GM21723 (cell line): Measurements from ENCODE around the gene CBLIF.
"Not testable (repeated sequence)": the region's sequence is repeated elsewhere in the genome, so short reads cannot be mapped to it uniquely, and the experiment has no call there.

ENCODE experiments used
- ATAC-seq: cut with Tn5 transposase; IDR thresholded peaks from one replicate; pipeline ENCODE4 v1.9.1; 2021; ENCODE audit warnings: mild to moderate bottlenecking, moderate library complexity; ENCODE audit not compliant: unreplicated experiment

The CBLIF gene

DNA sequence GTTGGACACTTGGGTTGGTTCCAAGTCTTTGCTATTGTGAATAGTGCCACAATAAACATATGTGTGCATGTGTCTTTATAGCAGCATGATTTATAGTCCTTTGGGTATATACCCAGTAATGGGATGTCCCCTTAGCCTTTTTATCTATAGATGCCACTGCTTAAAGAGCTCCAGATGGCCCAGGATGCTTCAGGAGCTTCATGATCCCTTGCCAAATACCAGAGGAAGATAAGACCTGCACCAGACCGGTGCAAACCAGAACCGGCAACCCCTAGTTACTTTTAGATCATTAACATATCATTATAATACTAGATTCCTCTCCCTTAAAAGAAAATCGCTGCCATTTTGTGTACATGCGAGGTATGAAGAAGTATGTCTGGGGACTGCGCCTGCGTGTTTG is 3.1 kb upstream of the CBLIF start:
- ATAC-seq, result not testable (repeated sequence)

- ATAC-seq, result no peak
Measured at GRCh38 chr11:59847626-59848025, 2.3 kb upstream of the CBLIF start.

DNA sequence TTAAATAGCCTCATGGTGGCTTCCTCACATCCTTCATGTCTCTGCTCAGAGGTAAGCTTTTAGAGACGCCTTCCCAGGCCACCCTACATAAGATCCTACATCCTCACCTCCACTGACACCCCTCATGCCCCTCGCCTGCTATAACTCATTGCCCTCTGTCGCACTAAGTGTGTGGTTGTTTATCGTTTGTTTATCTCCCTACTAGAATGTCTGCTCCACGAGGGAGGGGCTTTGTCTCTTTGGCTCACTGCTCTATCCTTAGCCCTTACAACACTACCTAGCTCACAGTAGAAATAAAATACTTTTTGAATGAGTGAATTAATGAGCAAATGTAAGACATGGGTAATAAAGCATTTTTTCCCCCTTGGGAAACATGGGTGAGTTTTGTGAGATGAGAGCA is 1.3 kb upstream of the CBLIF start:
- ATAC-seq, result no peak

DNA sequence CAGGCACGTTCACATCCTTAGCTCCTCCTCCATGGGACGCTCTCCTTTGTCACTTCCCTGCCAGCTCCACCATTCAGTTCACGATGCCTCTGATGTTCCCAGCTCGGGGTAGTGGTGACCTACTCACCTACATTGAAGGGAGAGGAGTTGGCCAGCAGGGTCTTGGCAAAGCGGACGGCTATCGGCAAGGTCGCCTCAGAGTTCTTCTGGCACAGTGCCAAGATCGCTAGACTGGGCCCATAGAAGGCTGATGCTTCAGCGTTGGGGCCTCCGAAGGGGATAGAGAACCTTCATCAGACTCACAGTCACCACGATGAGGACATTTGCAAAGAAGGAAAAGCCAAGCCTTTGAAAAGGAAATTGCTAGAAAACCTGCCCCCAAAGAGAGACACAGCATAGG is 3.0 kb downstream of the CBLIF start:
- no peak for ATAC-seq

- no peak for ATAC-seq
Measured at GRCh38 chr11:59841514-59841913, 3.8 kb downstream of the CBLIF start.

DNA sequence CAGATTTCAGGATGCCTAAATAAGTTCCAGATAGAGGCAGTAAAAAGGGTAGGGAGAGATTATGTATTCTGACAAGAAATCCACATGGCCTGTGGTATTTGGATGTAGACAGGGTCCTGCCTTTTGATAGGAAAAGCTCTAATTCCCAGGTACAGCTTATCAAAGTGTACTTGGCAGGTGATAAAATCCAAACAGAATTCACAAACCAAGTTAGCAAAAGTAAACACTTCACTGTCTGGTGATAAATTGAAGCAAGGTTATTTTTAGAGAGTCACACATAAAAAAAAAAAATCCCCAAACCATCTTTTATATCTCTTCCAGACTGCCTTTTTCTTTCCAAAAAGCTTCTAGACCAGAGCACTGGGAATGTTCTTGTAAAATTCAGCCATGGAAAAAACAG is 5.7 kb downstream of the CBLIF start:
- no peak for ATAC-seq

DNA sequence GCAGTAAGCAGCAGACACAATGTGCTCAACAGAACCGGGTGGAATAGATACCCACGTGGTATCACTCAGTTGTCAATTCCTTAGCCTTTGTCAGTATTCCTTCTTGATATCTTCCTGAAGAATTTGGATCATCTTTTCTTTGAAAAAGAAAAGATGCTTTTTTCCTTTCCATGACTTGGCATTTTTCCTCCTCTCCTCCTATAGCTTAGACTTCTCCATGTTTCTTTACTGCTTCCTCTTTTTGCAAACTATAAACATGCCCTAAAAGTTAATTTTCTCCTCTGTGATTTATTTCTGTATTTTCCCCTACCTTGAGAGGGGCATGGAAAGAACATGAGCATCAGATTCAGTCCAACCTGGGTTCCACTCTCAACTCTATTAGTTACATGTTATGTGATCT is 11.7 kb downstream of the CBLIF start:
- ATAC-seq, result no peak

- no peak for ATAC-seq
Measured at GRCh38 chr11:59829358-59829757, 15.9 kb downstream of the CBLIF start.

DNA sequence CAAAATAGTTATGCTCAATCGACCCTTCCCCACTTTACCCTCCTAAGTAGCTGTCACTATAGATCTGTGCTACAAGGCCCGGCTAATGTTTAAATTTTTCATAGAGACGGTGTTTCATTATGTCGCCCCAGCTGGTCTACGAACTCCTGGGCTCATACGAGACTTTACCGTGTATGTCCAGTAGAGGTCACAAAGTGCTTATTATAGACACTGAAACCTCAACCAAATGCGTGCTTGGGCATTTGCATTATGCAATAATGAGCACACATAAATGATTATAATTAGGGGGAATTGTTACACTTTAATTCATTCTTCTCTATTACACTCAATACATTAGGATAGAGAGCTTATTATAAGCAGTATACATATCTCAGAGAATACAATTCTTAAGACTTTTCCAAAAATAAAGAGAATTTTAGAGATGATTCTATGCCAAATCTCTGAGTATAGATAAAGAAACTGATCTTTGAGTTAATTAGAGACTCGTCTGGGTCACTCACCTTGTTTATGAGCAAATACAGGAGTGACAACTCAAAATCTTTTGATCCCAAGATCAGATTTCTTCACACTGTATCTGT is 22.2 kb downstream of the CBLIF start:
- ATAC-seq, result peak; percentile 81

DNA sequence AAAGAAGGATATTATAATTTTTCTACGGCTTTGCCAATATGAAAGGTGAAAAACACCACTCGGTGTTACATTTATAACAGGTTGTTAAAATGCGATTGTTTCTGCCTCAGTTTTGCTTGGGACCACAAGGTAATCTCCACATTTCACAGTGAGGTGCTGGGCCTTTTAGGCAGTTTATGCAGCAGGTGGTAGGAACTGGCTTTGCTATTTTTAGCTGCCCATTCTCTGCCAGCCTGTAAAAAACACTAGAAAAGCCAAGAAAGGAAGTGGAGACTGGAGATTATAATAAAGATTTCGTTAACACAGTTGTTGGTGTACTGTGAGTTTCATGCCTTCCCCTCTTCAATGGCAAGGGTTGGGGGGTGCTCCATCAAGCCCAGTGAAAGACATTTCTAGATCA is 26.7 kb downstream of the CBLIF start:
- ATAC-seq, result peak; percentile 34

DNA sequence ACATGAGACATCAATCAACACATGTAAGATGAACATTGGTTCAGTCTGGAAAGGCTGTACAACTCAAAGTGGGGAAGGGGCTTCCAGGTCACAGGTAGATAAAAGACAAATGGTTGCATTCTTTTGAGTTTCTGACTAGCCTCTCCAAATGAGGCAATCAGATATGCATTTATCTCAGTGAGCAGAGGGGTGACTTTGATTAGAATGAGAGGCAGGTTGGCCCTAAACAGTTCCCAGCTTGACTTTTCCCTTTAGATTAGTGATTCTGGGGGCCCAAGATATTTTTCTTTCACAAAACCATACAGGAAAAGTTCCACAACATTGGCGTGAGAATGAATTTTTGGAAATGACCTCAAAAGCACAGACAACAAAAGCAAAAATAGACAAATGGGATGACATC is 28.9 kb downstream of the CBLIF start:
- ATAC-seq, result not testable (repeated sequence)

GRCh38 chr11:59815754-59816153 is 29.5 kb downstream of the CBLIF start:
- no peak for ATAC-seq

- no peak for ATAC-seq
Measured at GRCh38 chr11:59814021-59814420, 31.3 kb downstream of the CBLIF start.

- no peak for ATAC-seq
Measured at GRCh38 chr11:59813364-59813763, 31.9 kb downstream of the CBLIF start.

- ATAC-seq, result no peak
Measured at GRCh38 chr11:59812220-59812619, 33.1 kb downstream of the CBLIF start.

DNA sequence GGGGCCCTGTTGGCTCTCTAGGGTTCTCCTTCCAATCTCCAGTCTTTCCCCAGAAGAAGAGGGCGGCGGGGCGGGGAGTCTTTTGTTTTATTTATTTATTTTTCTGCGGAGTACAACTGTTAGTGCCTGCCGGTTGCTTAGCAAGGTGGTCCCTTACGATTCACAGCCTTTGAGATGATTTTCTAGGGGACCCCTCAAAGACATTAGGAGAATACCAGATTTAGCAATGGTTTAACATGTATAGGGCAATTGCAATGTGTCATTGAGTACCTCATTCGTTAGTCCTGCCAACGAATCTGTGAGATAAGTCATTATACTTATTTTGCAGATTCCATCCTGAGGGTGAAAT is 34.4 kb downstream of the CBLIF start:
- no peak for ATAC-seq

DNA sequence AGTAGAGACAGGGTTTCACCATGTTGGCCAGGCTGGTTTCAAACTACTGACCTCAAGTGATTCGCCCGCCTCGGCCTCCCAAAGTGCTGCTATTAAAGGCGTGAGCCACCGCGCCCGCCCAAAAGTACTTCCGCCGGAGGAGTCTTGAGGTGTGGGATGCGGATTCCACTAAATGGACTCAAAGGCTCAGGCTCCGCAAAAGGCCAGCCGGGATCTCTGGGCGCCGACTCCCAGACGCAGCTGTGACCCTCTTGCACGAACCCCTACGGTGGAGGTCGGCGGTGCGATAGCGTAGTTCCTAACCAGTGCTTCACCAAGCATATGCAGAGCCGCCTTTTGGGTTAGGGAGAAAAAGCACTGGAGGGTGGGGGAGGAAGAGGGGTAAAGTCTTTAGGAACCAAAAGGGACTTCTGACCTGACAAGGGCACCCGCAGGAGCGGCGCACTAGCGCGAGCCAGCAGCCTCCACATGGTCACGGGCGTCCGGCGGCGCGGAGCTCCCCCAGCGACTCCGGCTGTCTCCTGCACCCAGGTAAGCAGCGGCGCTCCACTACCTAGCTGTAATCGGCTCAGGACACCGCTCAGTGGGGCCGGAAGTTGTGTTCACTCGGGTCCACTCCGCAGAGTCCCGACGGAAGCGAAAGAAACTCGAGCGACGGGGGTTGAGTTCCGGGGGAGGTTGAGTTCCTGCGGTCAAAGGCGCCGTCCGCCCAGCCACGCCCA is 34.9 kb downstream of the CBLIF start, which contains the start of gene MRPL16:
TSS of gene MRPL16 (minus strand) at position 590 of the 722 bp plus-strand sequence. CDS start at position 470, 120 bp downstream.
- ATAC-seq, result peak; percentile 98

GRCh38 chr11:59807047-59807610 is 38.2 kb downstream of the CBLIF start:
- no peak for ATAC-seq

DNA sequence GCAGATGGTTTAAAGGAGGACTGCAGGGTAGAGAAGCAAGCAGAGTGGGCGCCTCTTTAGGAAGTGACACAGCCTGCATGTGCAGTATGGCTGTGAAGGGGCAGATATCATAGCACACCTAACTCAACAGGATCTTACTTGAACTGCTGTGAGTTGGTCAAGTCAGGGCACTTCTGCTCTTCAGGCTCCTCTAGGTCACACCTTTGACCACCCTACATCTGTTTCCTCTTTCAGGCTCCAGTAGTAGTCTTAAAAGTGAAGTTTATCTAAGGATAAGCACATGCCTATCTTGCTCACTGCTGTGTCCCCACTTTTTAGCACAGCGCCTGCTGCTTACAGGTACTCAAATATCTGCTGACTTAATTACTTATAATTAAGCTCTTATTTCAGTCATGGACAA is 41.2 kb downstream of the CBLIF start:
- no peak for ATAC-seq

DNA sequence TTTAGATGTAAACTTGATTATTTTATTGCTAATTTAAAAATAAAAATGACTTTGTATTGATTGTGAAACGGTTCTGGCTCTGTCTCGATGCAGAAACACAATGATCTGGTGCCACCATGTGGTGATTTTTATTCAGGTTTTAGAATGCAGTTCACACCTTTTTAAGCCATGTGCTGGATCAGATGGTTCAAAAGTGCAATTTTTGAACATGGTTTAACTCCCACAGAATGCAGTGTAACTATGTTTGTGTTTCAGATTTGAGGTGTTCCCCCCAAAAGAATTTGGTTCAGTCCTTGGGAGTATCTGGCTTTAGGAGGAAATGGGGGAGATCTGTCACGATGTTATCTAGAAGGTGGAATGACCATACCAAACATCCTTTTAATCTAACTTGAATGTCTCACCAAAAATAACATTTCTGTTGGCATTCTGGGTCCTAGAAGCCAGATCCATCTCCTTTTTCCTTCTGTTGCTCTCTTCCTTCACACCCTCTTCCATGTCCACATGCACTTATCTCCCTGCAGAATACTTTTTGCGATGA is 42.6 kb downstream of the CBLIF start:
- ATAC-seq, result peak; percentile 75

GRCh38 chr11:59801981-59802638 is 43.2 kb downstream of the CBLIF start:
- ATAC-seq, result peak; percentile 24
